Stomach (tissue), 9 donors: Measurements from ENCODE around the gene APOL1. TPM values are rescaled to one million over a fixed set of nuclear protein-coding genes. Genes with fewer than 3 reads are reported as not detected.

Experiments
- DNase-seq, 2 donors: peaks; one replicate each; pipeline versions ENCODE4 v3.0.0 to v3.0.0-alpha.2; 2013 to 2019
- H3K27ac ChIP-seq, 5 donors: fragments of 200-600 bp in 4 of 5; sonication (generic) in 4 of 5; one replicate each; pipeline ENCODE4 v1.5.1; 2013 to 2019; ENCODE audit warnings: mild to moderate bottlenecking in 1 of 5, moderate library complexity in 1 of 5
- H3K27me3 ChIP-seq, 3 donors: fragments of 200-600 bp; sonication (generic); one replicate each; pipeline ENCODE4 v1.5.1; 2017 to 2019; ENCODE audit warnings: mixed run types in 1 of 3
- H3K36me3 ChIP-seq, 4 donors: fragments of 200-600 bp; sonication (generic); 1 replicate in 3 of 4; 2 replicates in 1 of 4; pipeline ENCODE4 v1.5.1; 2016 to 2019
- H3K4me1 ChIP-seq, 4 donors: fragments of 200-600 bp; sonication (generic); one replicate each; pipeline ENCODE4 v1.5.1; 2016 to 2019
- H3K4me3 ChIP-seq, 4 donors: fragments of 200-600 bp; sonication (generic) in 3 of 4; one replicate each; pipeline ENCODE4 v1.5.1; 2016 to 2019; ENCODE audit warnings: mild to moderate bottlenecking in 1 of 4
- H3K9me3 ChIP-seq, 4 donors: fragments of 200-600 bp; sonication (generic); one replicate each; pipeline ENCODE4 v1.5.1; 2016 to 2019
- EP300 ChIP-seq: sonication (generic); formaldehyde crosslinking; IDR thresholded peaks from one replicate; pipeline ENCODE4 v1.6.1; 2017; ENCODE audit warnings: antibody characterized with exemption
- POLR2A ChIP-seq, 4 donors: fragments of 450-650 bp; IDR thresholded peaks; one replicate each; pipeline ENCODE4 v1.6.1; 2016; ENCODE audit warnings: antibody characterized with exemption in 4 of 4, control low read depth in 2 of 4, mild to moderate bottlenecking in 1 of 4, moderate library complexity in 1 of 4
- POLR2AphosphoS5 ChIP-seq, 3 donors: sonication (generic); formaldehyde crosslinking; IDR thresholded peaks; one replicate each; pipeline ENCODE4 v1.6.1; 2016; ENCODE audit warnings: antibody characterized with exemption in 3 of 3
- WGBS, 5 donors: extraction: QIAGEN DNeasy Blood & Tissue Kit in 3 of 5; methylation state at CpG; one replicate each; pipeline versions ENCODE4 v1.1.5 to v1.1.7; 2013 to 2018; 5-methylcytosine and 5-hydroxymethylcytosine counted together
- intact Hi-C: fragments of 100-400 bp; cut with DNase I; formaldehyde crosslinking; loops from one replicate; pipeline ENCODE4 v1.15.1; 2023; ENCODE audit warnings: low total_unique reads
- polyA plus RNA-seq, 3 donors: library from polyadenylated mRNA; stranded (reverse); fragments of 200-250 nt; gene quantifications; one replicate each; pipeline ENCODE4 v1.2.3, GENCODE V29; 2013
- total RNA-seq, 5 donors: library from RNA; depleted of rRNA; stranded (reverse); fragments of >200 nt; gene quantifications; one replicate each; pipeline versions ENCODE4 v1.1.0 to v1.2.3, GENCODE V29; 2014 to 2016
- TF ChIP-seq, protein P1 (sequence below), 7 experiments: fragments of 450-650 bp in 4 of 7; fragments of 200-600 bp in 3 of 7; sonication (generic) in 3 of 7; IDR thresholded peaks; one replicate each; pipeline ENCODE4 v1.5.1; 2016 to 2019; ENCODE audit warnings: antibody characterized with exemption in 7 of 7, control low read depth in 2 of 7, mild to moderate bottlenecking in 1 of 7
- donor health status: healthy with polysubstance abuse.
- donor health status: Bipolar disorder and iron deficiency.
- donor health status: healthy.

Gene APOL1
- total and polyA plus RNA-seq, 8 donors: 5.2 to 87.5 (median 38.5) TPM

GRCh38 chr22:36294293-36294620, 41.3 kb downstream of the APOL1 start:
- intact Hi-C loops: no loop called here
- WGBS, 5 donors: 91 to 97% (median 93%) methylated on average over 7 of the region's 7 CpGs

GRCh38 chr22:36294801-36295200, 41.9 kb downstream of the APOL1 start:
- Histone ChIP-seq H3K36me3 (peaks cover 85 to 98% (median 96%) of the 10 kb centered on the region in 4 donors), H3K4me3 (no peak overlapping the region), H3K27me3 (no peaks in the 10 kb centered on the region), H3K4me1 (peaks cover 0 to 2% (median under 1%) of the 10 kb centered on the region in 4 donors), H3K27ac (no peak overlapping the region), H3K9me3 (no peaks in the 10 kb centered on the region)
- intact Hi-C loops: no loop called here
- WGBS, 5 donors: 89 to 94% (median 93%) methylated on average over 7 to 11 of the region's 11 CpGs
- TF ChIP-seq, protein P1, sequence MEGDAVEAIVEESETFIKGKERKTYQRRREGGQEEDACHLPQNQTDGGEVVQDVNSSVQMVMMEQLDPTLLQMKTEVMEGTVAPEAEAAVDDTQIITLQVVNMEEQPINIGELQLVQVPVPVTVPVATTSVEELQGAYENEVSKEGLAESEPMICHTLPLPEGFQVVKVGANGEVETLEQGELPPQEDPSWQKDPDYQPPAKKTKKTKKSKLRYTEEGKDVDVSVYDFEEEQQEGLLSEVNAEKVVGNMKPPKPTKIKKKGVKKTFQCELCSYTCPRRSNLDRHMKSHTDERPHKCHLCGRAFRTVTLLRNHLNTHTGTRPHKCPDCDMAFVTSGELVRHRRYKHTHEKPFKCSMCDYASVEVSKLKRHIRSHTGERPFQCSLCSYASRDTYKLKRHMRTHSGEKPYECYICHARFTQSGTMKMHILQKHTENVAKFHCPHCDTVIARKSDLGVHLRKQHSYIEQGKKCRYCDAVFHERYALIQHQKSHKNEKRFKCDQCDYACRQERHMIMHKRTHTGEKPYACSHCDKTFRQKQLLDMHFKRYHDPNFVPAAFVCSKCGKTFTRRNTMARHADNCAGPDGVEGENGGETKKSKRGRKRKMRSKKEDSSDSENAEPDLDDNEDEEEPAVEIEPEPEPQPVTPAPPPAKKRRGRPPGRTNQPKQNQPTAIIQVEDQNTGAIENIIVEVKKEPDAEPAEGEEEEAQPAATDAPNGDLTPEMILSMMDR (IDR thresholded peaks at IDR 0.05): no peak
- no peak for TF ChIP-seq EP300
- TF ChIP-seq POLR2AphosphoS5 (IDR thresholded peaks at IDR 0.05): no peak
- no peak for TF ChIP-seq POLR2A (IDR thresholded peaks at IDR 0.05)
- DNase-seq: no peak

More at GRCh38 chr22:36294293-36294620, 41.3 kb downstream of the APOL1 start:
- Histone ChIP-seq H3K9me3 (no peaks in the 10 kb centered on the region), H3K4me1 (peaks cover 0 to 7% (median 3%) of the 10 kb centered on the region in 4 donors), H3K27me3 (no peaks in the 10 kb centered on the region), H3K36me3 (peaks cover 85 to 98% (median 96%) of the 10 kb centered on the region in 4 donors), H3K4me3 (no peak overlapping the region), H3K27ac (no peak overlapping the region)
- no peak for TF ChIP-seq POLR2AphosphoS5 (IDR thresholded peaks at IDR 0.05)
- TF ChIP-seq POLR2A (IDR thresholded peaks at IDR 0.05): no peak
- TF ChIP-seq, protein P1 (IDR thresholded peaks at IDR 0.05): no peak
- no peak for DNase-seq

DNA sequence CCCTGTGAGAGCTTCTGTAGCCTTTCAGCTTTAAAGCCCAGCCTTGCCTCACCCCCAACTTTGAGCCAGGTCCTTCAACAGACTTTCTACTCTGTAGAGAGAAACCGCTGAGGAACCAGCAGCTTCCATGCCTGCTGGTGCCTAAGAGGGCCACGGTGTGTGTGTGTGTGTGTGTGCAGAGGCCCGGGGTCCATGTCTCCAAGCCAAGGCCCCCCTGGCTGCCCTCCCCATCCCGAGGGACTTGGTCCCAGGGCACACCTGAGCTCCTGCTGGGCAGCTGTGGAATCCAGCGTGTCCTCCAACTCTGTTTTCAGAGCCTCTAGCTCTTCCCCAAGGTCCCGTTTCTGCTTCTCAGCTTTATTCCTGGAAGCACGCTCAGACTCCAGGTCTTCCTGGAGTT, 42.3 kb downstream of the APOL1 start:
- H3K9me3 ChIP-seq: no peaks in the 10 kb centered on the region
- no peak for DNase-seq

DNA sequence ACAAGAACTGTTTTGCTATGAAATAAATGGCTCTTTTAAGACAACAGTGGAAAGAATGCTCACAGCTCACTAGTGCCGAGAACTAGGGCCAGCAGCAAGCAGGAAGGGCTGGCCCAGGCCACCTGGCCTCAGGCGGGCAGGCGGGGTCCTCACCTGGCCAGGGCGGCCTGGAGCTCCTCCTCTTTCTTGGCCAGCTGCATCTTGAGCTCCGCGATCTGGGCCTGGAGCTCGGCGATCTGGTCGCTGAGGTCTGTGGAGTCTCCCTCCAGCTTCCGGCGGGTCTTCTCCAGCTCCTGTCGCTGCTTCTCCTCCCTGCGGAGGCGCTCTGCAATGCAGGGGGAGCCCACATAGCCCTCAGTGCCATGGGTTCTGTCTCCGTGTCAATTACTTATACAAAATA, 43.8 kb downstream of the APOL1 start:
- H3K4me3 ChIP-seq: no peak overlapping the region
- DNase-seq: no peak
- peaks cover 4 to 8% (median 6%) of the 10 kb centered on the region in 4 donors for H3K4me1 ChIP-seq
- H3K36me3 ChIP-seq: peaks cover 99 to 100% (median 100%) of the 10 kb centered on the region in 4 donors
- WGBS, 5 donors: 88 to 95% (median 91%) methylated on average over 15 of the region's 15 CpGs
- no peaks in the 10 kb centered on the region for H3K9me3 ChIP-seq
- peak overlapping the region in 1 of 5 donors; percentile 14 for H3K27ac ChIP-seq
- intact Hi-C loops: no loop called here
- no peak for TF ChIP-seq POLR2AphosphoS5 (IDR thresholded peaks at IDR 0.05)
- no peaks in the 10 kb centered on the region for H3K27me3 ChIP-seq

More for the DNA sequence above, 42.3 kb downstream of the APOL1 start:
- 88 to 98% (median 94%) methylated on average over 6 to 7 of the region's 7 CpGs for WGBS, 5 donors
- intact Hi-C loops: no loop called here
- Histone ChIP-seq H3K4me1 (no peaks in the 10 kb centered on the region), H3K36me3 (peaks cover 87 to 99% (median 98%) of the 10 kb centered on the region in 4 donors), H3K4me3 (no peak overlapping the region), H3K27ac (no peak overlapping the region), H3K27me3 (no peaks in the 10 kb centered on the region)
- TF ChIP-seq POLR2A (IDR thresholded peaks at IDR 0.05) (no peak), EP300 (no peak), POLR2AphosphoS5 (IDR thresholded peaks at IDR 0.05) (no peak)
- TF ChIP-seq, protein P1 (IDR thresholded peaks at IDR 0.05): no peak

GRCh38 chr22:36297568-36297967, 44.6 kb downstream of the APOL1 start:
- no peaks in the 10 kb centered on the region for H3K27me3 ChIP-seq
- H3K36me3 ChIP-seq: peaks cover 99 to 100% (median 100%) of the 10 kb centered on the region in 4 donors
- no peak for DNase-seq
- WGBS, 5 donors: 82 to 89% (median 85%) methylated on average over 19 of the region's 19 CpGs
- H3K4me3 ChIP-seq: no peak overlapping the region
- H3K4me1 ChIP-seq: peaks cover 6 to 16% (median 8%) of the 10 kb centered on the region in 4 donors
- H3K9me3 ChIP-seq: no peaks in the 10 kb centered on the region
- TF ChIP-seq POLR2AphosphoS5 (IDR thresholded peaks at IDR 0.05): no peak
- TF ChIP-seq, protein P1 (IDR thresholded peaks at IDR 0.05): no peak
- no peak for TF ChIP-seq EP300
- peak overlapping the region in 2 of 5 donors; percentile 34 to 77 for H3K27ac ChIP-seq
- intact Hi-C loops: no loop called here
